Spinal cord (tissue), 10 donors: ENCODE results near the gene POGLUT3. TPM values are rescaled to one million over a fixed set of nuclear protein-coding genes. Genes with fewer than 3 reads are reported as not detected.

Source experiments
- DNase-seq, 6 donors: peaks; one replicate each; pipeline versions ENCODE4 v3.0.0 to v3.0.0-alpha.2; 2013 to 2015; ENCODE audit warnings: low spot score in 6 of 6, low read depth in 4 of 6
- H3K27ac ChIP-seq: one replicate; pipeline ENCODE4 v1.5.1; 2013; ENCODE audit warnings: low read depth, low read length, control low read depth
- H3K27me3 ChIP-seq: one replicate; pipeline ENCODE4 v1.6.1; 2013; ENCODE audit warnings: low read length; ENCODE audit not compliant: control insufficient read depth, insufficient read depth
- H3K36me3 ChIP-seq: one replicate; pipeline ENCODE4 v1.6.1; 2013; ENCODE audit warnings: low read length; ENCODE audit not compliant: control insufficient read depth, insufficient read depth
- H3K4me1 ChIP-seq: one replicate; pipeline ENCODE4 v1.6.1; 2013; ENCODE audit warnings: low read length; ENCODE audit not compliant: control insufficient read depth, insufficient read depth
- H3K4me3 ChIP-seq: one replicate; pipeline ENCODE4 v1.5.1; 2013; ENCODE audit warnings: low read depth, low read length, control low read depth
- H3K9me3 ChIP-seq: one replicate; pipeline ENCODE4 v1.6.1; 2013; ENCODE audit warnings: low read length; ENCODE audit not compliant: control insufficient read depth, insufficient read depth
- WGBS: methylation state at CpG from one replicate; pipeline ENCODE4 v1.1.5; 2013; ENCODE audit warnings: missing lambda C conversion rate; ENCODE audit not compliant: insufficient coverage; 5-methylcytosine and 5-hydroxymethylcytosine counted together
- polyA plus RNA-seq, 2 donors: library from polyadenylated mRNA; unstranded; fragments of 120-200 nt; gene quantifications; one replicate each; pipeline ENCODE4 v1.2.1, GENCODE V29; 2013; ENCODE audit not compliant: insufficient read length in 2 of 2
- total RNA-seq, 2 donors: library from RNA; depleted of rRNA in 1 of 2; stranded (reverse); fragments of 120-200 nt in 1 of 2; fragments of >200 nt in 1 of 2; gene quantifications; one replicate each; pipeline versions ENCODE4 v1.2.3 to v1.2.4, GENCODE V29; 2013 to 2014
- donor health status: healthy.

The POGLUT3 gene
- total and polyA plus RNA-seq, 4 donors: 17.5 to 44.4 (median 28.5) TPM

GRCh38 chr11:108491936-108492335, 6.2 kb downstream of the POGLUT3 start:
- Histone ChIP-seq H3K9me3 (no peaks in the 10 kb centered on the region), H3K36me3 (peaks cover 12% of the 10 kb centered on the region), H3K4me1 (no peaks in the 10 kb centered on the region), H3K27me3 (no peaks in the 10 kb centered on the region), H3K4me3 (no peak overlapping the region), H3K27ac (no peak overlapping the region)
- WGBS: no CpG with 5 or more reads among the region's 3 CpGs
- no peak for DNase-seq

GRCh38 chr11:108486828-108487227, 11.4 kb downstream of the POGLUT3 start:
- H3K4me3 ChIP-seq: no peak overlapping the region
- no peak for DNase-seq
- H3K9me3 ChIP-seq: no peaks in the 10 kb centered on the region
- H3K36me3 ChIP-seq: peaks cover 23% of the 10 kb centered on the region
- no peaks in the 10 kb centered on the region for H3K27me3 ChIP-seq
- no peaks in the 10 kb centered on the region for H3K4me1 ChIP-seq
- WGBS: 100% methylated on average over 3 of the region's 3 CpGs
- H3K27ac ChIP-seq: no peak overlapping the region

- no peaks in the 10 kb centered on the region for H3K4me1 ChIP-seq
- no peaks in the 10 kb centered on the region for H3K27me3 ChIP-seq
- peaks cover 23% of the 10 kb centered on the region for H3K36me3 ChIP-seq
- H3K4me3 ChIP-seq: no peak overlapping the region
- no peak overlapping the region for H3K27ac ChIP-seq
- H3K9me3 ChIP-seq: no peaks in the 10 kb centered on the region
- DNase-seq: no peak
- 100% methylated on average over 1 of the region's 3 CpGs for WGBS
These were observed 11.9 kb downstream of the POGLUT3 start for GRCh38 chr11:108486331-108486730.

DNA sequence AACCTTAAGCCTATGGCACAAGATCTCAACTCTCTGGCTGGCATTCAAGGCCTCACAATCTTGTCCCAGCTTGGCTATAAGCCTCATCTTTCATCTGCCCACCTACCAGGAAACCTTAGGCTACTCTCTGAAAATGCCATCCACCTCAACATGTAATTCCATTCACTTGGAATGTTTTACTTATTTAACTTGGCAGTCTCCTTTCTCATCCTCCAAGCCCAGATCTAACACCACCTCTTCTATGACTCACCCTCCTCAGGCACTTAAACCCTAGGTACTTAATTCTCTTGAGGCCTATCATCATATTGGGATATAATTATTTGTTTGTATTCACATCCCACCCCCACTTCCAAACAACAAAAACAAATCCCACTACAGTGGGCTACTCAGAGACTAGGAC, 15.0 kb downstream of the POGLUT3 start:
- H3K4me1 ChIP-seq: no peaks in the 10 kb centered on the region
- peaks cover 13% of the 10 kb centered on the region for H3K36me3 ChIP-seq
- no peaks in the 10 kb centered on the region for H3K27me3 ChIP-seq
- no peaks in the 10 kb centered on the region for H3K9me3 ChIP-seq
- H3K4me3 ChIP-seq: no peak overlapping the region
- no peak overlapping the region for H3K27ac ChIP-seq
- no peak for DNase-seq

DNA sequence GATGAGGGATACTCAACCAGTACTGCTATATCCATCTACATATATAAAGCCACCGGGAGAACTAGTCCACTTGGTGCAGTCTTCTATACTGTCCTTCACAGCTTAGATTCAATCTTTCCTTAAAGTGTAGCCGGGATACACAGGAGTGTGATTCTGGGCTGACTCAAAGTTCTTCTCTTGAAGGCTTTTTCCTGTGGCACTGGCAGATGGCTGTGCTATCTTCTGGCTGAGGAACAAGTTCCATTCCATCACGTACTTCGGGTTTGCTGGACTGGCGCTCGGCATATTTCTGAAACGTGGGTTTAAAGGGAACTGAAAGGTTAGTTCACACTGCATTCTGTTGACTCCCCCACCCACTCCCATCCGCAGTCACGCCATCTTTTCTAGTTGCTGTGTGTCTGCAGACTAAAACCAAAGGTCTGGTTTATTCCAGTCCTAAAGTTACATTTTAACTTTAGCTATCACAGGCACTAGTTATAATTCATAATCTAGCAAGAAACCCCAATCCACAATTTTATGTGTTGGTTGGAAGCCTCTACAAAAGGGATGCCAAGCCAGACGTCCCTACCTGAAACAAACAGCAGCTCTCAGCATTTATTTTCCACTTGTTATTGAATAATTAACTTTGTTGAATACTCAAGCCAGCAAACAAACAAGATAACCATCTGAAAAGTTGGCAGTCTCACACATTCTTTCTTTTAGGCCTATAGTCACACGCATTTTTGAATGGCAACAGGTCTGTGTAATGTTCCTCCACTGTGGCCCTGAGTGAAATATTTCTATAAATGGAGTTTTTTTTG, 23.3 kb downstream of the POGLUT3 start:
- H3K27ac ChIP-seq: no peak overlapping the region
- no peaks in the 10 kb centered on the region for H3K27me3 ChIP-seq
- no peak overlapping the region for H3K4me3 ChIP-seq
- no peak for DNase-seq
- no peaks in the 10 kb centered on the region for H3K9me3 ChIP-seq
- 100% methylated on average over 3 of the region's 11 CpGs for whole genome bisulfite sequencing
- H3K4me1 ChIP-seq: no peaks in the 10 kb centered on the region
- peaks cover 16% of the 10 kb centered on the region for H3K36me3 ChIP-seq

- H3K4me1 ChIP-seq: peaks cover 4% of the 10 kb centered on the region
- no peaks in the 10 kb centered on the region for H3K27me3 ChIP-seq
- no peak overlapping the region for H3K4me3 ChIP-seq
- H3K27ac ChIP-seq: no peak overlapping the region
- no CpG with 5 or more reads among the region's 1 CpG for WGBS
- H3K9me3 ChIP-seq: no peaks in the 10 kb centered on the region
- no peak for DNase-seq
- H3K36me3 ChIP-seq: peaks cover 14% of the 10 kb centered on the region
These were observed 25.5 kb downstream of the POGLUT3 start for GRCh38 chr11:108472681-108473080.

DNA sequence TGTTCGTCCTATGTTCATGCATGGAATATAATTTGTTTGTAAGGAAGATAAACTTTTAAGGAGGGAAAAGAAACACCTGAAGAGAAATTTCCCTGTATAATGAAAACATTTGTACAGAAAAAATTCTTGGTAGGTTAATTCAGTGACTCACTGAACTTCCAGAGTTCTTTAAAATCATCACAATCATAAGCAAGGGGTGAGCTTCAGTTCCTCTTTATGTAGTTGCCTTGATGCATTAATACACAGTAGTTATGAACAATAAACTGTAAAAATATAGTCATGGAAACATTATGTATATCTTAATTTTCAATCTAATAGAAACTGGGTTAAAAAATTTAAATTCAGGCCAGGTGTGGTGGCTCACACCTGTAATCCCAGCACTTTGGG, 29.7 kb downstream of the POGLUT3 start:
- Histone ChIP-seq H3K36me3 (no peaks in the 10 kb centered on the region), H3K27ac (no peak overlapping the region), H3K4me1 (peaks cover 5% of the 10 kb centered on the region), H3K27me3 (no peaks in the 10 kb centered on the region), H3K4me3 (no peak overlapping the region), H3K9me3 (no peaks in the 10 kb centered on the region)
- DNase-seq: no peak
- WGBS: no CpG with 5 or more reads among the region's 1 CpG

DNA sequence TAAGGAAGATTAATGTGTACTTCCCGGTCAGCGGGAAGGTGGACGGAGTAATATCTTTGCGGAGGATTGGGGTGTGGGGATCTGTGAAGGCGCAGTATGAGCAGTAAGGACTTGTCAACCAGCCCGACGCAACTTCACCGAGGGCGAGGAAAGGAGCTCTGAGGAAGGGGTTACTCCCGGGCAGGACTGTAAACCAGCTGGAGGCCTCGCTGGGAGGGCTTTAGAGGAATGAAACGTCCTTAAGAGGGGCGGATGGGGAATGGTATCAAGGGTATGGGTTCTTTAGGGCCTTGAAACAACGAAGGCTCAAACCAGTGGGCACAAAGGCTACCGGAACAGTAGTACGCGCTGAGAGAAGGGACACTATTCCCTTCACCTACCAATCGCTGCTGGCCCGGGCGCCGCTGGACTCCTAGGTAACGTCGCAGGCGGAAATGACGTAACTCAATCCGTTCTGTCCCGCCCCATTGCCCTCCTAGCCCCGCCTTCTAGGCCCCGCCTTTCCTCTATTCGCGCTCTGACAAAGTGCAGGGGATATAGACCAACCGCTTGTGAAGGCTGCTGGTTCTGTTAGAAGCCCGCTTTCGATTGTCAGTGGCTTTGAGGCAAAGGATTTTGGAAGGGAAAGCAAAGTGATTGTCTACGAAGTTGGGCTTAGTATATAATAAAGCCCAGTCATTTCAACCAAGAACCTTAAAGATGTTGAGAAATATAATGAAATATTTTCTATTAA, 30.9 kb downstream of the POGLUT3 start, which contains the start of gene C11orf65:
Gene C11orf65 (minus strand): TSS at position 439 of the 733 bp plus-strand sequence. CDS start 5,970 bp downstream, outside the sequence.
- 0% methylated on average over 25 of the region's 35 CpGs for WGBS
- peak; percentile 95 to 99 (median 98) for DNase-seq

GRCh38 chr11:108466405-108466804, 31.8 kb downstream of the POGLUT3 start:
- WGBS: 100% methylated on average over 3 of the region's 7 CpGs

More for the DNA sequence above, 30.9 kb downstream of the POGLUT3 start, which contains the start of gene C11orf65:
- Histone ChIP-seq H3K4me3 (peak within 1 kb of the TSS; percentile 97), H3K36me3 (no peaks in the 10 kb centered on the region), H3K9me3 (no peaks in the 10 kb centered on the region), H3K4me1 (peaks cover 5% of the 10 kb centered on the region), H3K27ac (peak within 1 kb of the TSS; percentile 100), H3K27me3 (no peaks in the 10 kb centered on the region)

More at GRCh38 chr11:108466405-108466804, 31.8 kb downstream of the POGLUT3 start:
- Histone ChIP-seq H3K27me3 (no peaks in the 10 kb centered on the region), H3K27ac (peak overlapping the region; percentile 100), H3K9me3 (no peaks in the 10 kb centered on the region), H3K36me3 (no peaks in the 10 kb centered on the region), H3K4me3 (peak overlapping the region; percentile 97), H3K4me1 (peaks cover 5% of the 10 kb centered on the region)
- DNase-seq: no peak
